ENCODE measurements around the gene CIAO2B.
"Not testable (repeated sequence)": the region's sequence is repeated elsewhere in the genome, so short reads cannot be mapped to it uniquely, and the experiment has no call there.

Gene CIAO2B

GRCh38 chr16:66936889-66937554 lies 2.8 kb upstream of the CIAO2B start:
- no peak for DNase-seq

GRCh38 chr16:66936462-66936861 lies 2.3 kb upstream of the CIAO2B start:
- DNase-seq: no peak

- no peak for DNase-seq
These were observed 1.3 kb upstream of the CIAO2B start, which contains the start of gene CES2 for GRCh38 chr16:66935314-66936011. Gene CES2 (plus strand): TSS chr16:66935516. CDS start chr16:66935636, 120 bp downstream.

GRCh38 chr16:66934839-66935313 lies 674 bp upstream of the CIAO2B start:
- not testable (repeated sequence) for DNase-seq

GRCh38 chr16:66933776-66934137 lies 445 bp downstream of the CIAO2B start:
- DNase-seq: peak; percentile 58 to 63

- no peak for DNase-seq
These were observed 2.1 kb downstream of the CIAO2B start for GRCh38 chr16:66932076-66932475.

GRCh38 chr16:66931665-66932064 lies 2.5 kb downstream of the CIAO2B start:
- no peak for DNase-seq

GRCh38 chr16:66930189-66930588 lies 4.0 kb downstream of the CIAO2B start:
- DNase-seq: no peak

GRCh38 chr16:66928702-66929388 lies 5.4 kb downstream of the CIAO2B start:
- peak; percentile 52 to 64 for DNase-seq

GRCh38 chr16:66927918-66928649 lies 6.1 kb downstream of the CIAO2B start:
- DNase-seq: no peak

- DNase-seq: no peak
These were observed 7.2 kb downstream of the CIAO2B start for GRCh38 chr16:66926961-66927436.

GRCh38 chr16:66926171-66926947 lies 7.8 kb downstream of the CIAO2B start:
- no peak for DNase-seq

- no peak for DNase-seq
These were observed 8.8 kb downstream of the CIAO2B start, which contains the start of gene RRAD for GRCh38 chr16:66925322-66925840. Gene RRAD (minus strand): TSS chr16:66925535. CDS start chr16:66925179, 356 bp downstream.

- peak; percentile 47 to 53 for DNase-seq
These were observed 9.5 kb downstream of the CIAO2B start for GRCh38 chr16:66924527-66925321.

- DNase-seq: no peak
These were observed 10.3 kb downstream of the CIAO2B start for GRCh38 chr16:66923866-66924265.

GRCh38 chr16:66923247-66923731 lies 10.9 kb downstream of the CIAO2B start:
- DNase-seq: no peak

- no peak for DNase-seq
These were observed 12.3 kb downstream of the CIAO2B start for GRCh38 chr16:66921729-66922450.

GRCh38 chr16:66920924-66921680 lies 13.1 kb downstream of the CIAO2B start:
- DNase-seq: no peak

- DNase-seq: no peak
These were observed 14.0 kb downstream of the CIAO2B start for GRCh38 chr16:66920299-66920590.

Measured in activated CD4-positive, alpha-beta T cell treated with anti-CD3 and anti-CD28 coated beads, Interleukin-2, amount 50 U/mL, for 48 hours (primary cell).